ENCODE data around the gene ESR1.

- no peak for TF ChIP-seq YY1 (IDR thresholded peaks at IDR 0.05; ENCODE audit: insufficient read depth, insufficient read length)
- TF ChIP-seq SUZ12 (IDR thresholded peaks at IDR 0.05; ENCODE audit: extremely low read depth, insufficient read depth, insufficient read length), result no peak
Observed at GRCh38 chr6:152148412-152148811, 340.9 kb downstream of the ESR1 start.
